OCI-LY3 (cell line): ENCODE measurements around the gene GALNT3.

Experiments
- H2AFZ ChIP-seq: fragments of 200-600, 300-600 bp; shearing (Covaris generic); 2 replicates; pipeline ENCODE4 v1.6.0; 2014; ENCODE audit warnings: antibody characterized with exemption, low read depth, low read length
- H3K27ac ChIP-seq: fragments of 200-600, 300-600 bp; sonication (generic); 2 replicates; pipeline ENCODE4 v1.5.1; 2014; ENCODE audit warnings: mild to moderate bottlenecking, low read length, moderate library complexity, mixed read lengths
- H3K27me3 ChIP-seq: fragments of 200-600, 300-600 bp; sonication (generic); 2 replicates; pipeline ENCODE4 v1.6.1; 2014; ENCODE audit warnings: low read depth, low read length, mixed read lengths
- H3K36me3 ChIP-seq: fragments of 200-600, 300-600 bp; sonication (generic); replicated peaks from 2 replicates; pipeline ENCODE3; 2014; ENCODE audit warnings: low read depth, low read length, mixed read lengths
- H3K4me1 ChIP-seq: fragments of 300-600, 200-600 bp; sonication (generic); 2 replicates; pipeline ENCODE4 v1.6.1; 2014; ENCODE audit warnings: low read length, mixed read lengths
- H3K4me2 ChIP-seq: fragments of 200-600, 300-600 bp; sonication (generic); 2 replicates; pipeline ENCODE4 v1.6.1; 2014; ENCODE audit warnings: low read length, mixed read lengths
- H3K4me3 ChIP-seq: fragments of 300-600, 200-600 bp; sonication (generic); 2 replicates; pipeline ENCODE4 v1.5.1; 2014; ENCODE audit warnings: antibody characterized with exemption, mild to moderate bottlenecking, low read length, moderate library complexity
- H3K79me2 ChIP-seq: fragments of 300-600, 200-600 bp; shearing (Covaris generic); 2 replicates; pipeline ENCODE4 v1.6.1; 2014; ENCODE audit warnings: mild to moderate bottlenecking, low read length, mixed read lengths
- H3K9ac ChIP-seq: fragments of 300-600, 200-600 bp; shearing (Covaris generic); 2 replicates; pipeline ENCODE4 v1.6.0; 2014; ENCODE audit warnings: mild to moderate bottlenecking, low read length, moderate library complexity
- H3K9me3 ChIP-seq: fragments of 200-600, 300-600 bp; shearing (Covaris generic); 2 replicates; pipeline ENCODE4 v1.6.1; 2014; ENCODE audit warnings: low read length, mixed read lengths; ENCODE audit not compliant: insufficient read depth
- H4K20me1 ChIP-seq: fragments of 200-600, 300-600 bp; sonication (generic); 2 replicates; pipeline ENCODE4 v1.6.1; 2016; ENCODE audit warnings: low read length, mixed read lengths; ENCODE audit not compliant: insufficient read depth
- EZH2phosphoT487 ChIP-seq: fragments of 200-600 bp; shearing (Covaris generic); IDR thresholded peaks from 2 replicates; pipeline ENCODE4 v1.6.1; 2018; ENCODE audit warnings: antibody characterized with exemption, mixed run types, low read depth
- TF ChIP-seq, protein P1 (sequence below): fragments of 200-600, 300-600 bp; sonication (generic); IDR thresholded peaks from 2 replicates; pipeline ENCODE4 v1.5.1; 2014; ENCODE audit warnings: antibody characterized with exemption, low read length, low read depth

The GALNT3 gene

DNA sequence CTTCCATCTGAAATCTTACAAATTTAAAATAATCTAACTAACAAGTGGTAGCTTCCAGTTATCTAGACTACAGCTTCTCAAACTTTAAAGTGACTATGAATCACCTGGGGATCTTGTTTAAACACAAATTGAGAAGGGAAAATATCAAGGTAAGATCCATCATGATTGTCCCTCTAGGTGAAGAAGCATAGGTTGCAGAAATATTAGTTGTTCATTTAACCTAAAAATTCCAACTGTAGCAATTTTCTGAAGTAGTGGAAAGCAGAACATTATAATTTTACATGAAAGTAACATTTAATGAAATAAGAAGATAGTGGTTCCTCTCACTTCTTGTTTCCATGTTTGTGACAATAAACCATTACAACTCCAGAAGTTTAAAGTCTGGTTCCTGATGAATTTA, 17.3 kb downstream of the GALNT3 start:
- no peak overlapping the region for H3K4me3 ChIP-seq
- peaks cover 3% of the 10 kb centered on the region; the same call in 1 of the 2 replicates for H3K9me3 ChIP-seq
- no peaks in the 10 kb centered on the region for H3K27me3 ChIP-seq
- H3K27ac ChIP-seq = no peak overlapping the region
- no peaks in the 10 kb centered on the region for H4K20me1 ChIP-seq
- no peak overlapping the region for H3K4me2 ChIP-seq
- no peak overlapping the region for H3K9ac ChIP-seq
- H3K79me2 ChIP-seq = no peaks in the 10 kb centered on the region
- TF ChIP-seq, protein P1, sequence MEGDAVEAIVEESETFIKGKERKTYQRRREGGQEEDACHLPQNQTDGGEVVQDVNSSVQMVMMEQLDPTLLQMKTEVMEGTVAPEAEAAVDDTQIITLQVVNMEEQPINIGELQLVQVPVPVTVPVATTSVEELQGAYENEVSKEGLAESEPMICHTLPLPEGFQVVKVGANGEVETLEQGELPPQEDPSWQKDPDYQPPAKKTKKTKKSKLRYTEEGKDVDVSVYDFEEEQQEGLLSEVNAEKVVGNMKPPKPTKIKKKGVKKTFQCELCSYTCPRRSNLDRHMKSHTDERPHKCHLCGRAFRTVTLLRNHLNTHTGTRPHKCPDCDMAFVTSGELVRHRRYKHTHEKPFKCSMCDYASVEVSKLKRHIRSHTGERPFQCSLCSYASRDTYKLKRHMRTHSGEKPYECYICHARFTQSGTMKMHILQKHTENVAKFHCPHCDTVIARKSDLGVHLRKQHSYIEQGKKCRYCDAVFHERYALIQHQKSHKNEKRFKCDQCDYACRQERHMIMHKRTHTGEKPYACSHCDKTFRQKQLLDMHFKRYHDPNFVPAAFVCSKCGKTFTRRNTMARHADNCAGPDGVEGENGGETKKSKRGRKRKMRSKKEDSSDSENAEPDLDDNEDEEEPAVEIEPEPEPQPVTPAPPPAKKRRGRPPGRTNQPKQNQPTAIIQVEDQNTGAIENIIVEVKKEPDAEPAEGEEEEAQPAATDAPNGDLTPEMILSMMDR = no peak
- TF ChIP-seq EZH2phosphoT487 = no peak
- H2AFZ ChIP-seq = no peak overlapping the region
- peaks cover 6% of the 10 kb centered on the region for H3K36me3 ChIP-seq
- H3K4me1 ChIP-seq = no peaks in the 10 kb centered on the region

DNA sequence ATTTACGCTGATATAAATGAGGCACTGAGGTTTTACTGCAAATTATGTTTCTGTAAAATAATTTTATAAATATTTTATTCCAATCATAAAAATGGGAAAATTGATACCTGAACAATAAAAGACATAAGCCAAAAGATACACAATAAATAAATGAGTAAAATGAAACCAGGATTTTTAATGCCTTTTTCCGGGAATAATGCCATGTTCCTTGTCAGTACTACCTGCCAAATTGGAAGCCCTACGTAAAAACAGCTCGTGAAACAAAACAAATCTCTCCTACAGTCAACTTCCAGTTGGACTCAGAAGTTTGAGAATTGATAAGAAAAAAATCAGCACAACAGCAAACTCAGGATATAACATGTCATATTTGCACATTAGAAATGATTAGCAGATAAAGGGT, 18.0 kb downstream of the GALNT3 start:
- Histone ChIP-seq H3K79me2 (no peaks in the 10 kb centered on the region), H3K4me2 (no peak overlapping the region), H3K4me3 (no peak overlapping the region), H4K20me1 (no peaks in the 10 kb centered on the region), H3K9me3 (peaks cover 3% of the 10 kb centered on the region; the same call in 1 of the 2 replicates), H3K27ac (no peak overlapping the region), H3K27me3 (no peaks in the 10 kb centered on the region), H3K4me1 (no peaks in the 10 kb centered on the region), H3K9ac (no peak overlapping the region), H3K36me3 (peaks cover 6% of the 10 kb centered on the region), H2AFZ (no peak overlapping the region)
- TF ChIP-seq EZH2phosphoT487 = no peak
- TF ChIP-seq, protein P1 = no peak

- no peak for TF ChIP-seq EZH2phosphoT487
- TF ChIP-seq, protein P1 = no peak
- H3K9me3 ChIP-seq = no peaks in the 10 kb centered on the region
These were observed 20.4 kb downstream of the GALNT3 start for GRCh38 chr2:165773684-165774083.

GRCh38 chr2:165772183-165772582, 21.9 kb downstream of the GALNT3 start:
- Histone ChIP-seq H3K4me2 (no peak overlapping the region), H4K20me1 (no peaks in the 10 kb centered on the region), H3K36me3 (no peaks in the 10 kb centered on the region), H3K4me3 (no peak overlapping the region), H3K4me1 (no peaks in the 10 kb centered on the region), H3K27me3 (no peaks in the 10 kb centered on the region), H3K9me3 (no peaks in the 10 kb centered on the region), H3K27ac (no peak overlapping the region), H3K9ac (no peak overlapping the region), H2AFZ (no peak overlapping the region), H3K79me2 (no peaks in the 10 kb centered on the region)
- TF ChIP-seq EZH2phosphoT487 = no peak
- TF ChIP-seq, protein P1 = no peak

More at GRCh38 chr2:165773684-165774083, 20.4 kb downstream of the GALNT3 start:
- Histone ChIP-seq H3K9ac (no peak overlapping the region), H3K36me3 (no peaks in the 10 kb centered on the region), H3K79me2 (no peaks in the 10 kb centered on the region), H4K20me1 (no peaks in the 10 kb centered on the region), H2AFZ (no peak overlapping the region), H3K27me3 (no peaks in the 10 kb centered on the region), H3K4me1 (no peaks in the 10 kb centered on the region), H3K4me3 (no peak overlapping the region), H3K4me2 (no peak overlapping the region), H3K27ac (no peak overlapping the region)
